ENCODE measurements around the gene CTDP1.

CTDP1 gene

GRCh38 chr18:79695856-79696850 lies 16.6 kb downstream of the CTDP1 start:
- Histone ChIP-seq H3K36me3 (ENCODE audit: insufficient read depth, low read length) (no peaks in the 10 kb centered on the region; the same call in 1 of the 2 replicates), H3K27ac (no peak overlapping the region), H3K9ac (ENCODE audit: insufficient read length) (no peak overlapping the region)

GRCh38 chr18:79697178-79697577 lies 17.6 kb downstream of the CTDP1 start:
- no peak overlapping the region for H3K4me3 ChIP-seq
- no peaks in the 10 kb centered on the region; the same call in 1 of the 2 replicates for H3K36me3 ChIP-seq (ENCODE audit: insufficient read depth, low read length)
- TF ChIP-seq FOXP2 (optimal IDR thresholded peaks at IDR 0.05; ENCODE audit: control extremely low read depth, extremely low read length, insufficient read depth) (no peak), EZH2 (IDR thresholded peaks at IDR 0.05) (no peak), POLR2AphosphoS5 (IDR thresholded peaks at IDR 0.05; ENCODE audit: borderline replicate concordance, low read depth, low read length) (no peak)
- no peak for DNase-seq (ENCODE audit: low read depth, low spot score)
- H3K9me3 ChIP-seq (ENCODE audit: low read depth, low read length): no peaks in the 10 kb centered on the region
- H3K27ac ChIP-seq: no peak overlapping the region
- no peak overlapping the region for H3K9ac ChIP-seq (ENCODE audit: insufficient read length)

More at GRCh38 chr18:79695856-79696850, 16.6 kb downstream of the CTDP1 start:
- DNase-seq (ENCODE audit: low read depth, low spot score): no peak
- no peak overlapping the region for H3K4me3 ChIP-seq
- TF ChIP-seq FOXP2 (optimal IDR thresholded peaks at IDR 0.05; ENCODE audit: control extremely low read depth, extremely low read length, insufficient read depth) (no peak), EZH2 (IDR thresholded peaks at IDR 0.05) (no peak), POLR2AphosphoS5 (IDR thresholded peaks at IDR 0.05; ENCODE audit: borderline replicate concordance, low read depth, low read length) (no peak)
- no peaks in the 10 kb centered on the region for H3K9me3 ChIP-seq (ENCODE audit: low read depth, low read length)

- H3K36me3 ChIP-seq (ENCODE audit: insufficient read depth, low read length): no peaks in the 10 kb centered on the region; the same call in 1 of the 2 replicates
- no peak overlapping the region for H3K27ac ChIP-seq
- H3K4me3 ChIP-seq: no peak overlapping the region
- TF ChIP-seq FOXP2 (optimal IDR thresholded peaks at IDR 0.05; ENCODE audit: control extremely low read depth, extremely low read length, insufficient read depth) (no peak), POLR2AphosphoS5 (IDR thresholded peaks at IDR 0.05; ENCODE audit: borderline replicate concordance, low read depth, low read length) (no peak), EZH2 (IDR thresholded peaks at IDR 0.05) (no peak)
- no peaks in the 10 kb centered on the region for H3K9me3 ChIP-seq (ENCODE audit: low read depth, low read length)
- DNase-seq (ENCODE audit: low read depth, low spot score): no peak
- H3K9ac ChIP-seq (ENCODE audit: insufficient read length): no peak overlapping the region
Measured at GRCh38 chr18:79697976-79698375, 18.4 kb downstream of the CTDP1 start.

GRCh38 chr18:79698668-79699335 lies 19.2 kb downstream of the CTDP1 start:
- Histone ChIP-seq H3K4me3 (no peak overlapping the region), H3K9me3 (ENCODE audit: low read depth, low read length) (no peaks in the 10 kb centered on the region), H3K27ac (no peak overlapping the region), H3K9ac (ENCODE audit: insufficient read length) (no peak overlapping the region), H3K36me3 (ENCODE audit: insufficient read depth, low read length) (no peaks in the 10 kb centered on the region; the same call in 1 of the 2 replicates)
- no peak for TF ChIP-seq POLR2AphosphoS5 (IDR thresholded peaks at IDR 0.05; ENCODE audit: borderline replicate concordance, low read depth, low read length)
- TF ChIP-seq EZH2 (IDR thresholded peaks at IDR 0.05): no peak
- TF ChIP-seq FOXP2 (optimal IDR thresholded peaks at IDR 0.05; ENCODE audit: control extremely low read depth, extremely low read length, insufficient read depth): no peak
- no peak for DNase-seq (ENCODE audit: low read depth, low spot score)

- no peak for DNase-seq (ENCODE audit: low read depth, low spot score)
- TF ChIP-seq EZH2 (IDR thresholded peaks at IDR 0.05): no peak
- no peak for TF ChIP-seq POLR2AphosphoS5 (IDR thresholded peaks at IDR 0.05; ENCODE audit: borderline replicate concordance, low read depth, low read length)
- no peak for TF ChIP-seq FOXP2 (optimal IDR thresholded peaks at IDR 0.05; ENCODE audit: control extremely low read depth, extremely low read length, insufficient read depth)
- Histone ChIP-seq H3K36me3 (ENCODE audit: insufficient read depth, low read length) (no peaks in the 10 kb centered on the region; the same call in 1 of the 2 replicates), H3K9me3 (ENCODE audit: low read depth, low read length) (no peaks in the 10 kb centered on the region), H3K4me3 (no peak overlapping the region), H3K9ac (ENCODE audit: insufficient read length) (no peak overlapping the region), H3K27ac (no peak overlapping the region)
Measured at GRCh38 chr18:79699653-79700052, 20.1 kb downstream of the CTDP1 start.

GRCh38 chr18:79702906-79703305 lies 23.3 kb downstream of the CTDP1 start:
- no peak overlapping the region for H3K27ac ChIP-seq
- H3K9ac ChIP-seq (ENCODE audit: insufficient read length): no peak overlapping the region
- H3K4me3 ChIP-seq: no peak overlapping the region
- DNase-seq (ENCODE audit: low read depth, low spot score): no peak
- TF ChIP-seq POLR2AphosphoS5 (IDR thresholded peaks at IDR 0.05; ENCODE audit: borderline replicate concordance, low read depth, low read length) (no peak), EZH2 (IDR thresholded peaks at IDR 0.05) (no peak), FOXP2 (optimal IDR thresholded peaks at IDR 0.05; ENCODE audit: control extremely low read depth, extremely low read length, insufficient read depth) (no peak)
- no peaks in the 10 kb centered on the region for H3K9me3 ChIP-seq (ENCODE audit: low read depth, low read length)
- no peaks in the 10 kb centered on the region; the same call in 1 of the 2 replicates for H3K36me3 ChIP-seq (ENCODE audit: insufficient read depth, low read length)

- TF ChIP-seq POLR2AphosphoS5 (IDR thresholded peaks at IDR 0.05; ENCODE audit: borderline replicate concordance, low read depth, low read length): no peak
- no peak for TF ChIP-seq FOXP2 (optimal IDR thresholded peaks at IDR 0.05; ENCODE audit: control extremely low read depth, extremely low read length, insufficient read depth)
- no peak for TF ChIP-seq EZH2 (IDR thresholded peaks at IDR 0.05)
- H3K9ac ChIP-seq (ENCODE audit: insufficient read length): no peak overlapping the region
- no peaks in the 10 kb centered on the region; the same call in 1 of the 2 replicates for H3K36me3 ChIP-seq (ENCODE audit: insufficient read depth, low read length)
- no peaks in the 10 kb centered on the region for H3K9me3 ChIP-seq (ENCODE audit: low read depth, low read length)
- no peak for DNase-seq (ENCODE audit: low read depth, low spot score)
- no peak overlapping the region for H3K27ac ChIP-seq
- no peak overlapping the region for H3K4me3 ChIP-seq
Measured at GRCh38 chr18:79704631-79705030, 25.0 kb downstream of the CTDP1 start.

- Histone ChIP-seq H3K9ac (ENCODE audit: insufficient read length) (no peak overlapping the region), H3K36me3 (ENCODE audit: insufficient read depth, low read length) (no peaks in the 10 kb centered on the region; the same call in 1 of the 2 replicates)
- TF ChIP-seq FOXP2 (optimal IDR thresholded peaks at IDR 0.05; ENCODE audit: control extremely low read depth, extremely low read length, insufficient read depth): no peak
- TF ChIP-seq POLR2AphosphoS5 (IDR thresholded peaks at IDR 0.05; ENCODE audit: borderline replicate concordance, low read depth, low read length): no peak
- TF ChIP-seq EZH2 (IDR thresholded peaks at IDR 0.05): no peak
Measured at GRCh38 chr18:79705272-79705671, 25.7 kb downstream of the CTDP1 start.

More at GRCh38 chr18:79705272-79705671, 25.7 kb downstream of the CTDP1 start:
- no peaks in the 10 kb centered on the region for H3K9me3 ChIP-seq (ENCODE audit: low read depth, low read length)
- H3K4me3 ChIP-seq: no peak overlapping the region
- DNase-seq (ENCODE audit: low read depth, low spot score): no peak
- no peak overlapping the region for H3K27ac ChIP-seq
